ENCODE measurements around the gene C11orf16.
"Not testable (repeated sequence)": the region's sequence is repeated elsewhere in the genome, so short reads cannot be mapped to it uniquely, and the experiment has no call there.

Gene C11orf16

DNA sequence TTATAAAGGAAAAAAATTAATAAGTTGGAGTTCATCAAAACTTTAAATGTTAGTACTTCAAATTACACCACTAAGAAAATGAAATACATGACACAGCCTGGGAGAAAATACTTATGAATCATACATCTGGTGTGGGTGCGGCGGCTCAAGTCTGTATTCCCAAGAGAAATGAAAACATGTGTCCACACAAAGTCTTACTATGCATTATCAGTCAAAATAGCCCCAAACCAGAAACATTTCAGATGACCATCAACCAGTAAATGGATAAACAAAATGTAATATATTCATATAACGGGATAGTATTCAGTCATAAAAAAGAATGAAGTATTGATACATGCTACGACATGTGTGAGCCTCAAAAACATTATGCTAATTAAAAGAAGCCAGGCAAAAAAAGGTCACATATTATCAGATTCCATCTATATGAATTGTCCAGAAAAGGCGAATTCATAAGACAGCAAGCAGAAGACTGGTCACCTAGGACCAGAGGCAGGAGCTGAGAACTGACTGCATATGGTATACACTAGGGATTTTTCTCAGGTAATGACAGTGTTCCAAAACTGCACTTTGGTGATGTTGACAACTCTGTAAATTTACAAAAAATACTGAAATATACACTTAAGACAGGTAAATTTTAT lies 27.1 kb downstream of the C11orf16 start:
- peak overlapping the region; percentile 95 for H3K27ac ChIP-seq
- DNase-seq (ENCODE audit: low read depth, low spot score), result peak; percentile 69

DNA sequence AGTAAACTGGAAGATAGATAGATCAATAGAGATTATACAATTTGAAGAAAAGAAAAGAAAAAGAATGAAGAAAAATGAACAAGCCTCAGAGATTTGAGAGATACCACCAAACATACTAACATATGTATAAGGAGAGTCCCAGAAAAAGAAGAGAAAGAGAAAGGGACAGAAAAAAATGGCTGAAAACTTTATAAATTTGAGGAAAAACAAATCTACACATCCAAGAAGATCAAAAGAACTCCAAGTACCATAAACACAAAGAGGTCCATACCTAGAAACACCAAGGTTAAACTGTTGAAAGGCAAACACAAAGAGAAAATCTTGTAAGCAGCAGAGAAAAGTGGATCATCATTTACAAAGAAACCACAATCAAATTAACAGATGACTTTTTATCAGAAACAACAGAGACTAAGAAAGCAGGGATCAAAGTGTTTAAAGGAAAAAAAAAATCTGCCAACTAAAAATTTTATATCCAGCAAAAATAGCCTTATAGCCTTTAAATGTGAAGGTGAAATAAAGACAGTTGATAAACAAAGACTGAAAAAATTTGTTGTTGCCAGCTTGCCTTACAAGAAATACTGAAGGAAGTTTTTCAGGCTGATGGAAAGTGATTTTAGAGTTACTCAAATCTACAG lies 33.5 kb downstream of the C11orf16 start:
- no peak overlapping the region for H3K27ac ChIP-seq
- DNase-seq (ENCODE audit: low read depth, low spot score), result no peak

DNA sequence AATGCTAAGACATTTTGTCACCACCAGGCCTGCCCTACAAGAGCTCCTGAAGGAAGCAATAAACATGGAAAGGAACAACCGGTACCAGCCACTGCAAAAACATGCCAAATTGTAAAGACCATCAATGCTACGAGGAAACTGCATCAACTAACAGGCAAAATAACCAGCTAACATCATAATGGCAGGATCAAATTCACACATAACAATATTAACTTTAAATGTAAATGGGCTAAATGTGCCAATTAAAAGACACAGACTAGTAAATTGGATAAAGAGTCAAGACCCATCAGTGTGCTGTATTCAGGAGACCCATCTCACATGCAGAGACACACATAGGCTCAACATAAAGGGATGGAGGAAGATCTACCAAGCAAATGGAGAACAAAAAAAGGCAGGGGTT lies 41.6 kb downstream of the C11orf16 start:
- H3K27ac ChIP-seq; DNase-seq (ENCODE audit: low read depth, low spot score): not testable (repeated sequence)

DNA sequence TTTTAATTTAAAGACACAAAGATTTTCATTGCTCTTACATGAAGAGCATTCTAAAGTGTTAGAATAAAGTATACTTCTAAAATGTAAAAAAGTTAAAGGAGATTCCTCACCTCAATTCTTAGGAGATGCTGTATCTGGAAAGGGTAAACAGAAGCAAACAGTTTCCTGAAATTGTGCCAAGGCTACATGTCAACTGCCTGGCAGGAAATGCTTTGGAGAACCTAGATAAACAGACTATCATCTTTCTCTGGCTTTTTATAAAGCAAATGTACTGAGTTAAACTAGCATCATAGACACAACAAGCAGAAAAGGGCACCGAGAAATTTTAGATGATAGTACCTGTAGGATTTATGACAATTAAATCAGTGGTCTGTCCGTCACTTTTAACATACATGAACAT lies 46.4 kb downstream of the C11orf16 start:
- no peak for DNase-seq (ENCODE audit: low read depth, low spot score)
- H3K27ac ChIP-seq, result no peak overlapping the region

DNA sequence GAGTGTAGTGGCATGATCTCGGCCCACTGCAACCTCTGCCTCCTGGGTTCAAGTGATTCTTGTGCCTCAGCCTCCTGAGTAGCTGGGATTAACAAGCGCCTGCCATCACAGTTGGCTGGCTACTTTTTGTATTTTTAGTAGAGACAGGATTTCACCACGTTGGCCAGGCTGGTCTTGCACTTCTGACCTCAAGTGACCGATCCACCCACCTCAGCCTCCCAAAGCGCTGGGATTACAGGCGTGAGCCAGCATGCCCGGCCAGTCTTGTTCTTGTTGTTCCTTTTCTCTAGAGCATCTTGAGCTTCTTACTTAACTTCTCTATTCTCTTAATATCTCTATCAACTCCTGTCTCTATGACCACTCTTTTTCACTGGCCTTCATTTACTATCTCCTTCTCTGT lies 51.2 kb downstream of the C11orf16 start:
- not testable (repeated sequence) for H3K27ac ChIP-seq; DNase-seq (ENCODE audit: low read depth, low spot score)

DNA sequence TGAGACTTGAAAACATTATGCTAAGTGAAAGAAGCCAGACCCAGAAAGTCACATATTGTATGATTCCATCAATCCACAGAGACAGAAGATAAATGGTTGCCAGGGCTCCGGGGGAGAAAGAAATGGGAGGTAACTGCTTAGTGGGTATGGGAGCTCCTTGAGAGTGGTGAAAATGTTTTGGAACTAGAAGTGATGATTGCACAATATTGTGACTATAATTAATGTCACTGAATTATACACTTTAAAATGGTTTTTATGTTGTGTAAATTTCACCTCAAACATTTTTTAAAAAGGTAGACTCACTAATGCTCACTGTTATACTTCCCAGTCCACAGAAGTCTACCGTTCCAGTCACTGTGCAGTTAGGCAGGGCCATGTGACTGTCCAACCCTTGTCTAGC lies 54.0 kb downstream of the C11orf16 start:
- DNase-seq (ENCODE audit: low read depth, low spot score), result no peak
- no peak overlapping the region for H3K27ac ChIP-seq

DNA sequence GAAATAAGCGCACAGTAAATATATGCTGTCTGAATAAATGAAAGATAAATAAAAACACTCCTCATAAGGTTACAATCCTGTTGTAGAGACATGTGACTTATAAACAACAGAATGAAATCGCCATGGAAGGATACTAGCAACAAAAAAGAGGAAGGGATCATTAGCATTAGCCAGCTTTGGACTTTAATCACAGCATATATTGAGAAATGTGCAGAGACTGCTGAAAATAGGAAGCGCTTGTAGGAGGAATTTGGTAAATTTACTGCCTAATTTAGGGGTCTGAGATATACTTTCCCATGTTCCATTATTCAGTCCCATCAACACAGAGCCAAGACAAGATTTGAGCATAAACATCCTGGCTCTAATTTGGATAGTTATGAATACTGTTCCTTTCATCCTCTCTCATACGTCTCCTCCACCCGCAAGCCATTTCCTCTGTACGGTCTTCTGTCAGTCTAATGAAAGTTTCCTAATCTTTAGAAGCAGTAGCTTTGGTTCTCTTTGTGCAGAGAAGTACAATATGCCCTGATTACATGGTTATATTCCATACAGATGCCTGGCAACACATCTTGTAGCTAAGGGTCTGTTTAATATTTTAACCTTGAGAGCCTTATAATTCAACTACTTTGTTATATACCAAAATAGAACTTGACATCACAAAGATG lies 58.9 kb downstream of the C11orf16 start:
- no peak for DNase-seq (ENCODE audit: low read depth, low spot score)
- H3K27ac ChIP-seq, result no peak overlapping the region

DNA sequence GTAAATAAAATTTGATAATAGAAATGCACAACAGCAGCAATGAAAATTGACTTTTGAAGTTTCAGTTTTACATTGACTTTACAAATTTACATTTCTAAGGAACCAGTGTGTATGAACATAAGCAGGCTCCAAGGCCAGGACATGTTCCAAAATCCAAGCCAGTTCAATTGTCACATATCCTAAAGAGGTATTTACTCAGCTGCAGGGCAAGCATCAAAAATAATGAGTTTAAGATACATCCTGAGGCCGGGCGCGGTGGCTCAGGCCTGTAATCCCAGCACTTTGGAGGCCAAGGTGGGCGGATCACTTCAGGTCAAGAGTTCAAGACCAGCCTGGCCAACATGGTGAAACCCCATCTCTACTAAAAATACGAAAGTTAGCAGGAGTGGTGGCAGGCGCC lies 60.8 kb downstream of the C11orf16 start:
- no peak for DNase-seq (ENCODE audit: low read depth, low spot score)
- no peak overlapping the region for H3K27ac ChIP-seq

DNA sequence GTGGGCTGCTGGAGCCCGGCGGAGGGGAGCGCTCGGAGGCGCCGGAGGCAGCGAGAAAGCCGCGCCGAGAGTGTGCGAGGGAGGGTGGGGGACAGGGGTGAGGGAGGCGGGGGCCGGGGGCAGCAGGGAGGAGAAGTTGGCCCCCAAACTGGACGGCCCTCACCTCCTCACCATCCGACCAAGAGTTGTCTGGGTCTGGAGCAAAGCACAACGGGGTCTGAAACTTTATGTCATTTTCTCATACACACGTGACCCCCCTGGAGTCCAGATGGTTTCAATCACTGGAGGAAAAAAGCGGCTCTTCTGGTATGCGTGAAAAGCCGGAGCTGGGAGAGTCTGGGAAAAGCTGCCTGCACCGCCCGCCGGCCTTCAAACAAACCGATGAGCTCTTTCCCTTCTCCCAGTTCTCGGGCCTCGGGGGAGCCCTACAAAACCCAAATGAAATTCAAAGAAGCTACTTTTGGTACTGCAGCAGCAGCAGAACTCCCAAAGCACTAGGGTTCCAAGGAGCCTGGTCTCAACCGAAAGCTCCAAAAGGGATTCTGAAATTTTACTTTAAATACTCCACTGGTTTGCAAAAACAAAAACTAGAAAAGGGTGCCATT lies 61.5 kb downstream of the C11orf16 start:
- H3K27ac ChIP-seq, result peak overlapping the region; percentile 56

DNA sequence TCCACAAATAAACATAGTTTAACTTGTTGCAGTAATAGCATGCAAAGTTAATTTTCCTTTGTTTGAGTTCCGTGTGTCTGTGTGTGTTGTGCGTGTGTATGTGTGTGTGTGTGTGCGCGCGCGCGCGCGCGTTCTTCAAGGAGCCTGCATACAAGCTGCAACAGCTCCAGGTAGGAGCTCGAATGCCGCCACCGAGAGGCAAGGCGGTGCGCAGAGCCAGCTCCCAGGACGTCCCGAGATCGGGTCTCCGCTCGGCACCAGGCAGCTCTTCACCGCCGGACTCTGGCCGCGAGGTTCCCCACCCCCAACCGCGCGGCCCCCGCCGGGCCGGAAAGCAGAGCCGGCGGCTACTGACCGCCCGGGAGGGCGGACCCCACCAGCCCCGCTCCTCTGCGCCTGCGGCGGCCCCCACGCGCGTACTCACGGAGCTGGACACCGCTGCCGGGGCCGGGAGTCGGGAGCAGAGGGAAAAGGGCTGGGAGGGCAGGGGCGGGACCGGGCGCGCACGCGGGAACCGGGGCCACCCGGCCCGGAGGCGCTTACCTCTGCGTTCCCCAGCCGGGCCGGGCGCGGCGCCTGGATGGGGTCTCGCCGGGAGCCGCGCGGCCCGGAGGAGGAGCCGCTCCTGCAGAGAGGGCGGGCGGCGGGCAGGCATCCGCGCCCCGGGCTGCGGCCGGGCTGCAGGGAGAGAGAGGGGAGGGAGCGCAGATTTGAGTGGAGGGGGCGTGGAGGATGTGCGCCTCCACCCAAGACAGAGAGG lies 62.2 kb downstream of the C11orf16 start:
- H3K27ac ChIP-seq, result peak overlapping the region; percentile 56
- peak; percentile 69 for DNase-seq (ENCODE audit: low read depth, low spot score)

More for the DNA sequence above, 61.5 kb downstream of the C11orf16 start:
- no peak for DNase-seq (ENCODE audit: low read depth, low spot score)

Measured in epithelial cell of prostate (primary cell).